ENCODE results near the gene RILPL2.

GRCh38 chr12:123387508-123388176 is 48.8 kb downstream of the RILPL2 start:
- TF ChIP-seq POLR2AphosphoS5 (IDR thresholded peaks at IDR 0.05): no peak
- no peak for TF ChIP-seq POLR2A (IDR thresholded peaks at IDR 0.05)

All from spleen (tissue), 3 donors.